ENCODE results near the gene GCN1. TPM values are rescaled to one million over a fixed set of nuclear protein-coding genes. Genes with fewer than 3 reads are reported as not detected.

The GCN1 gene
- total RNA-seq, 6 experiments from 2014 or later = 29.9 to 62.8 (median 39.4) TPM

DNA sequence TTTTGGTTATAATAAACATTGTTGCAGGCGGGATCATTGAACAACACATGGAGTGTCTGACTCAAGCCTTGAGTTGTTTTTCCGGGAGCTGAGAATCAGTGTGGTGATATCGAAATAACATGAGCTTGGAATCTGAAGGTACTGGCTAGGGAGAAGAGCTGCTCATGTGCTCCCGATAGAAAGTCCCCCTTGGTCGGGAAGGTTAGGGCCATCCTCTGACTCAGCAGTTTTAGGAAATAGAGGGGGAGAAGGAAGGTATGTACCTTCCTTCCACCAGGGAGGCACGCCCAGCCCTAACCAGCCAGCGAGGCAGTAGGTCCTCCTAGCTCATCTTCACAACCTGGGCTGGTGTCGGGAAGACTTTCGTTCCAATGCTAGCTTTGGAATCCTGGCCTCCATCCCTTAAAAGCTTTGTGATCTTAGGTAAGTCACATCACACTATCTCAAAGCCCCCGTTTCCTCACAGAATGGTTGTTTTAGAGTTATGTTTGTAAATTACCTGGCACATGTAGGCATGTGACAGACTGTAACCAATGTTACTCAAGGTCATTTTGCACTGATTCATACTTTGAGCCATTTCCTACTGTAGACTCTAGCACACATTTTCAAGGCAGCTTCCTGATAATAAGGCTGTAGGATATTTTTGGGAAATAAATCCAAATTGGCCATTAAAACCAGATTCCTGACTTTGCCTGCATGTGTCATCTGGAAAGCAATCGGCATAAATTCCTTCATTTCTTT lies 76.0 kb downstream of the GCN1 start:
- Histone ChIP-seq H3K4me1 (peaks cover 0 to 37% (median 5%) of the 10 kb centered on the region in 4 donors), H3K36me3 (no peaks in the 10 kb centered on the region), H3K27me3 (no peaks in the 10 kb centered on the region), H3K9me3 (no peaks in the 10 kb centered on the region), H3K4me3 (no peak overlapping the region), H3K27ac (no peak overlapping the region)
- ATAC-seq (no peak), DNase-seq (no peak)
- 43% methylated on average over 7 of the region's 11 CpGs for WGBS (ENCODE audit: insufficient coverage, low coverage, low lambda C conversion rate, missing lambda C conversion rate)
- no peak for TF ChIP-seq POLR2A (IDR thresholded peaks at IDR 0.05)
- no peak for TF ChIP-seq CTCF (IDR thresholded peaks at IDR 0.05)
- intact Hi-C loops (cut with DNase I) = no loop called here

GRCh38 chr12:120117961-120118320 lies 76.6 kb downstream of the GCN1 start:
- no peak for DNase-seq
- no peaks in the 10 kb centered on the region for H3K36me3 ChIP-seq
- peak overlapping the region; percentile 77 to 91 (median 81) for H3K4me3 ChIP-seq
- no peak overlapping the region for H3K27ac ChIP-seq
- no peak for TF ChIP-seq CTCF (IDR thresholded peaks at IDR 0.05)
- no peak for TF ChIP-seq POLR2A (IDR thresholded peaks at IDR 0.05)
- no peaks in the 10 kb centered on the region for H3K9me3 ChIP-seq
- no peaks in the 10 kb centered on the region for H3K27me3 ChIP-seq
- 49% methylated on average over 7 of the region's 7 CpGs for WGBS (ENCODE audit: insufficient coverage, low coverage, low lambda C conversion rate, missing lambda C conversion rate)
- intact Hi-C loops (cut with DNase I) = no loop called here
- no peak for ATAC-seq
- H3K4me1 ChIP-seq = peaks cover 0 to 37% (median 5%) of the 10 kb centered on the region in 4 donors

- peak; percentile 96 to 97 (median 97) for DNase-seq
- H3K27me3 ChIP-seq = no peaks in the 10 kb centered on the region
- H3K4me1 ChIP-seq = peaks cover 0 to 34% (median 5%) of the 10 kb centered on the region in 4 donors
- no peaks in the 10 kb centered on the region for H3K9me3 ChIP-seq
- intact Hi-C loops (cut with DNase I) = no loop called here
- H3K36me3 ChIP-seq = no peaks in the 10 kb centered on the region
- 0% methylated on average over 15 of the region's 91 CpGs for WGBS (ENCODE audit: insufficient coverage, low coverage, low lambda C conversion rate, missing lambda C conversion rate)
- ATAC-seq = peak; percentile 88 to 93 (median 90)
- peak overlapping the region; percentile 82 to 91 (median 85) for H3K27ac ChIP-seq
- H3K4me3 ChIP-seq = peak overlapping the region; percentile 77 to 91 (median 81)
- peak; percentile 82 for TF ChIP-seq POLR2A (IDR thresholded peaks at IDR 0.05)
- no peak for TF ChIP-seq CTCF (IDR thresholded peaks at IDR 0.05)
These were observed 77.5 kb downstream of the GCN1 start for GRCh38 chr12:120116792-120117651.

GRCh38 chr12:120116441-120116791 lies 78.1 kb downstream of the GCN1 start, which contains the start of gene RAB35:
Gene RAB35, minus strand, starts transcription at chr12:120116753. Its CDS starts 103 bp downstream, at chr12:120116650.
- Histone ChIP-seq H3K27me3 (no peaks in the 10 kb centered on the region), H3K4me3 (peak within 1 kb of the TSS; percentile 77 to 91 (median 81)), H3K36me3 (no peaks in the 10 kb centered on the region), H3K4me1 (peaks cover 0 to 29% (median 5%) of the 10 kb centered on the region in 4 donors), H3K27ac (peak within 1 kb of the TSS; percentile 82 to 91 (median 85)), H3K9me3 (no peaks in the 10 kb centered on the region)
- DNase-seq (no peak), ATAC-seq (no peak)
- TF ChIP-seq CTCF (IDR thresholded peaks at IDR 0.05) = no peak
- TF ChIP-seq POLR2A (IDR thresholded peaks at IDR 0.05) = no peak
- intact Hi-C loops (cut with DNase I) = no loop called here
- no CpG with 5 or more reads among the region's 50 CpGs for WGBS (ENCODE audit: insufficient coverage, low coverage, low lambda C conversion rate, missing lambda C conversion rate)
